H1 (cell line): ENCODE results near the gene ETDC. TPM values are rescaled to one million over a fixed set of nuclear protein-coding genes. Genes with fewer than 3 reads are reported as not detected.

Experiments
- CTCF ChIA-PET: fragments of 300-600 bp; sonication (Branson Sonifier 250); formaldehyde crosslinking; loops from one replicate; lab custom pipeline; 2021; ENCODE audit not compliant: partially characterized antibody; lab: Charles Lee
- POLR2A ChIA-PET: fragments of 300-600 bp; sonication (Branson Sonifier 250); formaldehyde crosslinking; loops from one replicate; lab custom pipeline; 2021; ENCODE audit warnings: inconsistent platforms; ENCODE audit not compliant: partially characterized antibody; lab: Charles Lee
- DNase-seq, 2 experiments: peaks; one replicate each; pipeline versions ENCODE4 v3.0.0 to v3.0.0-alpha.2; 2010 to 2022; ENCODE audit warnings: low spot score in 2 of 2, low read depth in 1 of 2, mixed read lengths in 1 of 2
- FAIRE-seq: peaks from 2 replicates; lab custom pipeline; 2011; peaks lifted over from hg19 to GRCh38; lab: Jason Lieb, UNC
- H2AFZ ChIP-seq: 2 replicates; pipeline ENCODE4 v1.8.1; 2012; ENCODE audit warnings: low read length, inconsistent platforms
- H2AK5ac ChIP-seq: 2 replicates; pipeline ENCODE4 v1.6.1; 2013; ENCODE audit warnings: low read depth, low read length
- H2BK120ac ChIP-seq: replicated peaks from 2 replicates; pipeline ENCODE3; 2013; ENCODE audit warnings: low read depth, low read length, inconsistent platforms
- H2BK12ac ChIP-seq: 2 replicates; pipeline ENCODE4 v1.6.1; 2013; ENCODE audit warnings: low read depth, low read length
- H2BK15ac ChIP-seq: 2 replicates; pipeline ENCODE4 v1.6.1; 2013; ENCODE audit warnings: low read length
- H2BK20ac ChIP-seq: 2 replicates; pipeline ENCODE4 v1.6.1; 2013; ENCODE audit warnings: low read length
- H2BK5ac ChIP-seq: 2 replicates; pipeline ENCODE4 v1.6.1; 2013; ENCODE audit warnings: low read depth, low read length
- H3K14ac ChIP-seq: 2 replicates; pipeline ENCODE4 v1.6.1; 2013; ENCODE audit warnings: inconsistent platforms; ENCODE audit not compliant: insufficient read length
- H3K18ac ChIP-seq: 2 replicates; pipeline ENCODE4 v1.6.1; 2013; ENCODE audit warnings: low read length; ENCODE audit errors: extremely low read depth
- H3K23ac ChIP-seq: 2 replicates; pipeline ENCODE4 v1.6.1; 2013; ENCODE audit warnings: inconsistent platforms; ENCODE audit not compliant: insufficient read length
- H3K23me2 ChIP-seq: 2 replicates; pipeline ENCODE4 v1.6.1; 2013; ENCODE audit warnings: low read depth, low read length
- H3K27ac ChIP-seq: 2 replicates; pipeline ENCODE4 v1.6.1; 2011; ENCODE audit warnings: low read depth, low read length, inconsistent platforms
- H3K27me3 ChIP-seq, 4 experiments: replicated peaks in 1 of 4; 1 replicate in 1 of 4; 2 replicates in 3 of 4; pipeline versions ENCODE4 v1.6.1 to v1.8.1; 2011 to 2013; ENCODE audit warnings: low read length in 3 of 4, mild to moderate bottlenecking in 3 of 4, inconsistent platforms in 2 of 4, mixed read lengths in 2 of 4, moderate library complexity in 1 of 4; ENCODE audit not compliant: control insufficient read depth in 3 of 4, insufficient read depth in 3 of 4; ENCODE audit errors: extremely low read depth in 1 of 4
- H3K36me3 ChIP-seq, 4 experiments: 2 replicates each; pipeline versions ENCODE4 v1.6.1 to v1.8.1; 2011 to 2013; ENCODE audit warnings: mild to moderate bottlenecking in 4 of 4, low read length in 3 of 4, moderate library complexity in 2 of 4, control low read depth in 1 of 4, inconsistent platforms in 1 of 4; ENCODE audit not compliant: insufficient read depth in 4 of 4, control insufficient read depth in 2 of 4
- H3K4ac ChIP-seq: replicated peaks from 2 replicates; pipeline ENCODE3; 2013; ENCODE audit warnings: low read length, low read depth, mixed read lengths, inconsistent platforms; ENCODE audit not compliant: insufficient read length
- H3K4me1 ChIP-seq, 4 experiments: replicated peaks in 1 of 4; 1 replicate in 1 of 4; 2 replicates in 3 of 4; pipeline versions ENCODE4 v1.6.1 to v1.8.1; 2011 to 2013; ENCODE audit warnings: low read length in 3 of 4, inconsistent platforms in 2 of 4, mixed read lengths in 1 of 4; ENCODE audit not compliant: insufficient read depth in 4 of 4, control insufficient read depth in 3 of 4
- H3K4me2 ChIP-seq, 2 experiments: 2 replicates each; pipeline versions ENCODE4 v1.6.1 to v1.8.1; 2011 to 2013; ENCODE audit warnings: low read depth in 2 of 2, low read length in 2 of 2, control low read depth in 1 of 2, inconsistent platforms in 1 of 2, mild to moderate bottlenecking in 1 of 2; ENCODE audit not compliant: insufficient read depth in 1 of 2
- H3K4me3 ChIP-seq, 4 experiments: fragments of 200-600, 300-600 bp in 1 of 4; sonication (generic), shearing (Covaris generic), sonication (Bioruptor Twin) in 1 of 4; 2 replicates each; pipeline versions ENCODE4 v1.5.1 to v1.8.1; 2011 to 2016; ENCODE audit warnings: low read length in 4 of 4, low read depth in 3 of 4, control low read depth in 2 of 4, inconsistent platforms in 2 of 4, mild to moderate bottlenecking in 2 of 4, mixed read lengths in 1 of 4, moderate library complexity in 1 of 4; ENCODE audit not compliant: insufficient read depth in 2 of 4; ENCODE audit errors: extremely low read depth in 1 of 4
- H3K56ac ChIP-seq: replicated peaks from 2 replicates; pipeline ENCODE3; 2013; ENCODE audit warnings: low read depth, mild to moderate bottlenecking, mixed read lengths, low read length, inconsistent platforms; ENCODE audit not compliant: insufficient read length
- H3K79me1 ChIP-seq: 2 replicates; pipeline ENCODE4 v1.6.1; 2013; ENCODE audit warnings: low read depth, low read length, control low read depth
- H3K79me2 ChIP-seq, 2 experiments: 2 replicates each; pipeline versions ENCODE4 v1.6.1 to v1.8.1; 2012 to 2013; ENCODE audit warnings: low read length in 2 of 2, mild to moderate bottlenecking in 2 of 2, inconsistent platforms in 1 of 2; ENCODE audit not compliant: insufficient read depth in 2 of 2, control insufficient read depth in 1 of 2
- H3K9ac ChIP-seq, 4 experiments: replicated peaks in 1 of 4; 1 replicate in 1 of 4; 2 replicates in 3 of 4; pipeline versions ENCODE4 v1.6.1 to v1.8.1; 2011 to 2013; ENCODE audit warnings: low read depth in 3 of 4, low read length in 3 of 4, control low read depth in 2 of 4, mild to moderate bottlenecking in 2 of 4, moderate library complexity in 2 of 4, inconsistent platforms in 1 of 4; ENCODE audit errors: extremely low read depth in 1 of 4
- H3K9me3 ChIP-seq, 2 experiments: 2 replicates each; pipeline versions ENCODE4 v1.6.1 to v1.8.1; 2012 to 2013; ENCODE audit warnings: mild to moderate bottlenecking in 2 of 2, moderate library complexity in 2 of 2, control low read depth in 1 of 2, inconsistent platforms in 1 of 2, low read depth in 1 of 2, low read length in 1 of 2, mixed read lengths in 1 of 2; ENCODE audit not compliant: insufficient read depth in 2 of 2
- H4K20me1 ChIP-seq, 2 experiments: replicated peaks in 1 of 2; 2 replicates each; pipeline versions ENCODE3 to v1.8.1; 2011 to 2013; ENCODE audit warnings: inconsistent platforms in 2 of 2, low read length in 2 of 2, mild to moderate bottlenecking in 1 of 2; ENCODE audit not compliant: insufficient read depth in 2 of 2, control insufficient read depth in 1 of 2
- H4K5ac ChIP-seq: 2 replicates; pipeline ENCODE4 v1.6.1; 2013; ENCODE audit warnings: low read length, low read depth, mixed read lengths, inconsistent platforms; ENCODE audit not compliant: insufficient read length
- H4K8ac ChIP-seq: 2 replicates; pipeline ENCODE4 v1.8.0; 2013; ENCODE audit warnings: mild to moderate bottlenecking, moderate library complexity, low read length, inconsistent platforms; ENCODE audit not compliant: insufficient read depth; ENCODE audit errors: extremely low read depth
- H4K91ac ChIP-seq: replicated peaks from 2 replicates; pipeline ENCODE3; 2013; ENCODE audit warnings: low read length, mixed read lengths, inconsistent platforms; ENCODE audit not compliant: insufficient read length
- CEBPB ChIP-seq: IDR thresholded peaks from 2 replicates; pipeline ENCODE4 v1.6.1; 2012; ENCODE audit warnings: low read depth, low read length
- CTBP2 ChIP-seq: IDR thresholded peaks from 2 replicates; pipeline ENCODE4 v1.7.0; 2011; ENCODE audit warnings: borderline replicate concordance, mild to moderate bottlenecking, moderate library complexity, mixed read lengths, low read length; ENCODE audit not compliant: insufficient read depth, insufficient read length
- EZH2 ChIP-seq: fragments of 200-600 bp; sonication (generic); IDR thresholded peaks from 2 replicates; pipeline ENCODE4 v1.7.1; 2012; ENCODE audit warnings: low read depth, mild to moderate bottlenecking, moderate library complexity, low read length, inconsistent platforms; ENCODE audit not compliant: severe bottlenecking
- FOSL1 ChIP-seq: IDR thresholded peaks from 2 replicates; pipeline ENCODE4 v1.6.1; 2011; ENCODE audit warnings: mild to moderate bottlenecking, low read depth, low read length, moderate library complexity; ENCODE audit not compliant: insufficient read depth
- GABPA ChIP-seq: IDR thresholded peaks from 2 replicates; pipeline ENCODE4 v1.6.1; 2011; ENCODE audit warnings: mild to moderate bottlenecking, low read length, moderate library complexity, borderline replicate concordance; ENCODE audit not compliant: insufficient read depth
- KDM4A ChIP-seq: IDR thresholded peaks from one replicate; pipeline ENCODE4 v1.7.1; 2012; ENCODE audit warnings: low read depth, mild to moderate bottlenecking, moderate library complexity, low read length, inconsistent platforms; ENCODE audit not compliant: severe bottlenecking
- MAX ChIP-seq: IDR thresholded peaks from 2 replicates; pipeline ENCODE4 v1.6.1; 2012; ENCODE audit warnings: inconsistent platforms
- POU5F1 ChIP-seq: IDR thresholded peaks from 2 replicates; pipeline ENCODE4 v1.6.1; 2011; ENCODE audit warnings: low read depth, mild to moderate bottlenecking, low read length, moderate library complexity
- RAD21 ChIP-seq, 2 experiments: IDR thresholded peaks in 1 of 2; conservative IDR thresholded peaks in 1 of 2; 2 replicates each; pipeline ENCODE4 v1.6.1; 2011; ENCODE audit warnings: low read depth in 2 of 2, low read length in 2 of 2, improper control_type of control experiment in 1 of 2, inconsistent platforms in 1 of 2, mild to moderate bottlenecking in 1 of 2, moderate library complexity in 1 of 2
- RFX5 ChIP-seq: IDR thresholded peaks from 2 replicates; pipeline ENCODE4 v1.6.1; 2011; ENCODE audit warnings: low read depth, low read length, improper control_type of control experiment, borderline replicate concordance
- RNF2 ChIP-seq: fragments of 200-900, 300-1000 bp; sonication (generic); IDR thresholded peaks from 2 replicates; pipeline ENCODE4 v1.7.1; 2016; ENCODE audit warnings: borderline replicate concordance, low read depth, mild to moderate bottlenecking, antibody characterized with exemption, low read length; ENCODE audit not compliant: poor library complexity, severe bottlenecking; ENCODE audit errors: missing control alignments
- RXRA ChIP-seq: IDR thresholded peaks from 2 replicates; pipeline ENCODE4 v1.6.1; 2011; ENCODE audit warnings: low read depth, mild to moderate bottlenecking, low read length, moderate library complexity; ENCODE audit not compliant: insufficient read depth
- SIN3A ChIP-seq, 2 experiments: IDR thresholded peaks in 1 of 2; conservative IDR thresholded peaks in 1 of 2; 2 replicates each; pipeline ENCODE4 v1.6.1; 2011 to 2012; ENCODE audit warnings: low read length in 2 of 2, improper control_type of control experiment in 1 of 2, low read depth in 1 of 2, mild to moderate bottlenecking in 1 of 2
- SIX5 ChIP-seq: IDR thresholded peaks from 2 replicates; pipeline ENCODE4 v1.6.1; 2011; ENCODE audit warnings: mild to moderate bottlenecking, low read depth, low read length
- polyA plus RNA-seq, 7 experiments: library from polyadenylated mRNA; depleted of rRNA in 3 of 7; stranded (reverse) in 5 of 7; unstranded in 2 of 7; fragments of >200 nt in 5 of 7; fragments of 200-250 nt in 2 of 7; gene quantifications; 1 replicate in 5 of 7; 2 replicates in 1 of 7; 4 replicates in 1 of 7; pipeline versions ENCODE4 v1.2.1 to v1.2.3, GENCODE V29; 2011 to 2013; ENCODE audit warnings: missing spikeins in 2 of 7, mixed read lengths in 2 of 7
- total RNA-seq: library from RNA; stranded (reverse); fragmentation: NEBNext Ultra II Directional; extraction: Animal tissue kit (Norgen Biotek cat#: 25700); gene quantifications from 2 replicates; pipeline ENCODE4 v1.2.1, GENCODE V29; 2021

Gene ETDC
- total and polyA plus RNA-seq, 2 of the 8 experiments (the other 6 are each of a cell fraction or from before 2014, with no cell fraction given) = not detected

GRCh38 chrX:135354288-135354687 is 45.0 kb downstream of the ETDC start:
- Histone ChIP-seq H3K56ac (no peak overlapping the region), H2BK120ac (no peak overlapping the region), H2BK12ac (no peak overlapping the region), H4K5ac (no peak overlapping the region), H3K9ac (no peak overlapping the region), H3K9me3 (no peaks in the 10 kb centered on the region), H3K27me3 (no peaks in the 10 kb centered on the region), H3K23me2 (no peaks in the 10 kb centered on the region), H3K14ac (no peak overlapping the region), H3K18ac (no peak overlapping the region), H3K79me2 (no peaks in the 10 kb centered on the region), H2BK15ac (no peak overlapping the region), H2AK5ac (no peak overlapping the region), H3K4ac (no peak overlapping the region), H2BK20ac (no peak overlapping the region), H3K23ac (no peak overlapping the region), H3K4me1 (no peaks in the 10 kb centered on the region), H3K27ac (no peak overlapping the region), H4K8ac (no peak overlapping the region), H2BK5ac (no peak overlapping the region), H2AFZ (no peak overlapping the region), H3K79me1 (no peaks in the 10 kb centered on the region), H3K36me3 (peaks cover 0 to 14% (median 5%) of the 10 kb centered on the region in 4 experiments; a peak in 5 of 8 replicates), H3K4me2 (no peak overlapping the region), H3K4me3 (no peak overlapping the region), H4K20me1 (no peaks in the 10 kb centered on the region), H4K91ac (no peak overlapping the region)
- FAIRE-seq (no peak), DNase-seq (no peak)
- CTCF ChIA-PET = no interaction called here
- POLR2A ChIA-PET = no interaction called here
- TF ChIP-seq SIN3A (conservative IDR thresholded peaks at IDR 0.05 in 1 of 2, IDR thresholded peaks at IDR 0.05 in 1 of 2; ENCODE audit: low read depth in 1 of 2, low read length in 2 of 2) (no peak), RFX5 (no peak), CEBPB (no peak), RAD21 (IDR thresholded peaks at IDR 0.05 in 1 of 2, conservative IDR thresholded peaks at IDR 0.05 in 1 of 2; ENCODE audit: low read depth in 2 of 2, low read length in 2 of 2) (no peak), GABPA (no peak), EZH2 (no peak), POU5F1 (no peak), FOSL1 (no peak), RXRA (no peak), SIX5 (no peak), MAX (no peak), RNF2 (no peak), KDM4A (no peak), CTBP2 (no peak)
